Right lobe of liver (tissue), 6 donors: Measurements from ENCODE around the gene DPYD. TPM values are rescaled to one million over a fixed set of nuclear protein-coding genes. Genes with fewer than 3 reads are reported as not detected.
A peak's percentile ranks its signal among the peaks of the same experiment; 100 is the strongest.

Source experiments
- ATAC-seq, 4 donors: fragments of 200-7000 bp; cut with Tn5 transposase; one replicate each; pipeline ENCODE4 v1.9.1; 2020; ENCODE audit warnings: mild to moderate bottlenecking in 4 of 4, moderate library complexity in 4 of 4
- DNase-seq, 3 donors: peaks; one replicate each; pipeline ENCODE4 v3.0.0-alpha.2; 2020
- H3K27ac ChIP-seq, 3 donors: fragments of 200-600 bp; one replicate each; pipeline ENCODE4 v1.8.0; 2022
- H3K27me3 ChIP-seq, 2 donors: fragments of 200-600 bp; one replicate each; pipeline ENCODE4 v1.8.0; 2022
- H3K36me3 ChIP-seq, 4 donors: fragments of 200-600 bp; sonication (generic) in 1 of 4; one replicate each; pipeline versions ENCODE4 v1.5.1 to v1.8.0; 2017 to 2022; ENCODE audit warnings: control low read depth in 1 of 4
- H3K4me1 ChIP-seq, 4 donors: fragments of 200-600 bp; sonication (generic) in 1 of 4; one replicate each; pipeline versions ENCODE4 v1.5.1 to v1.8.0; 2017 to 2022; ENCODE audit warnings: control low read depth in 1 of 4
- H3K4me3 ChIP-seq, 3 donors: fragments of 200-600 bp; one replicate each; pipeline ENCODE4 v1.8.0; 2022
- H3K9me3 ChIP-seq, 4 donors: fragments of 200-600 bp; sonication (generic) in 1 of 4; one replicate each; pipeline versions ENCODE4 v1.5.1 to v1.8.0; 2017 to 2022; ENCODE audit warnings: control low read depth in 1 of 4
- POLR2A ChIP-seq: fragments of 450-650 bp; IDR thresholded peaks from one replicate; pipeline ENCODE4 v1.6.1; 2017; ENCODE audit warnings: antibody characterized with exemption, mild to moderate bottlenecking
- WGBS: methylation state at CpG from one replicate; pipeline ENCODE4 v1.1.6; 2018; ENCODE audit warnings: low coverage, low lambda C conversion rate; ENCODE audit not compliant: insufficient coverage; ENCODE audit errors: missing lambda C conversion rate; 5-methylcytosine and 5-hydroxymethylcytosine counted together
- intact Hi-C, 2 donors: fragments of 100-400 bp; cut with DNase I; formaldehyde crosslinking; loops; one replicate each; pipeline versions ENCODE4 v1.11.2 to v1.14.1; 2022
- total RNA-seq, 6 experiments: library from RNA; depleted of rRNA in 2 of 6; stranded (reverse); fragments of >200 nt in 2 of 6; fragmentation: NEBNext Ultra II Directional in 3 of 6; extraction: Animal tissue kit (Norgen Biotek cat#: 25700) in 3 of 6; gene quantifications; one replicate each; pipeline versions ENCODE4 v1.1.0 to v1.2.4, GENCODE V29; 2016 to 2023
- TF ChIP-seq, protein P1 (sequence below), 4 donors: fragments of 200-600 bp in 3 of 4; fragments of 450-650 bp in 1 of 4; IDR thresholded peaks; one replicate each; pipeline versions ENCODE4 v1.5.1 to v1.8.0; 2016 to 2022; ENCODE audit warnings: antibody characterized with exemption in 4 of 4, mild to moderate bottlenecking in 2 of 4
- donor health status: DM: no; HTN: yes; CAD: no.
- donor health status: DM: no; HTN: no; CAD: no.
- donor health status: DM: no; HTN: no; CAD: no.
- donor health status: DM: no; HTN: yes; CAD: no.
- donor health status: DM: no; HTN: yes; CAD: no.

The DPYD gene
- total RNA-seq, 6 experiments from 2014 or later, result 25.2 to 74.4 (median 40.0) TPM

DNA sequence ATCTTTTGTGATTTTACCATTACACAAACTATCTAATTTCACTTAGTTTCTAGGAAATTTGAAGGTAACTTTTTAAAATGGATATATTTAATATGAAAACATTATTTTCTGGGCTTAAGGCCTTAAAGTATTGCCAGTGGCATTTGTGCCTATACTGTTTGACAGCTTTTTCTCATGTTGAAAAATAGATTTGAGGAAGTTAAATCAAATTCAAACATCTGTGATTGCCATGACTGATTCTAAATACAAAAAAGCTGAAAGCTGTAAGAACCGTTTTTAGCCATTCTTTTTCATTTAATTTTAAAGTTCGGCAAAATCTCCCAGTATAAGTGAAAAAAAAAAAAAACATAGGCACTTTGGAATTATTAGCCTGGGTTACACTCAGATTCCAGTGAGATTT is 301.1 kb downstream of the DPYD start:
- no peaks in the 10 kb centered on the region for H3K36me3 ChIP-seq
- DNase-seq (no peak), ATAC-seq (no peak)
- no peak overlapping the region for H3K4me3 ChIP-seq
- intact Hi-C loops, result no loop called here
- H3K27me3 ChIP-seq, result no peaks in the 10 kb centered on the region
- whole genome bisulfite sequencing, result 100% methylated on average over 2 of the region's 2 CpGs
- H3K4me1 ChIP-seq, result no peaks in the 10 kb centered on the region
- H3K27ac ChIP-seq, result no peak overlapping the region
- TF ChIP-seq POLR2A, result no peak
- TF ChIP-seq, protein P1, sequence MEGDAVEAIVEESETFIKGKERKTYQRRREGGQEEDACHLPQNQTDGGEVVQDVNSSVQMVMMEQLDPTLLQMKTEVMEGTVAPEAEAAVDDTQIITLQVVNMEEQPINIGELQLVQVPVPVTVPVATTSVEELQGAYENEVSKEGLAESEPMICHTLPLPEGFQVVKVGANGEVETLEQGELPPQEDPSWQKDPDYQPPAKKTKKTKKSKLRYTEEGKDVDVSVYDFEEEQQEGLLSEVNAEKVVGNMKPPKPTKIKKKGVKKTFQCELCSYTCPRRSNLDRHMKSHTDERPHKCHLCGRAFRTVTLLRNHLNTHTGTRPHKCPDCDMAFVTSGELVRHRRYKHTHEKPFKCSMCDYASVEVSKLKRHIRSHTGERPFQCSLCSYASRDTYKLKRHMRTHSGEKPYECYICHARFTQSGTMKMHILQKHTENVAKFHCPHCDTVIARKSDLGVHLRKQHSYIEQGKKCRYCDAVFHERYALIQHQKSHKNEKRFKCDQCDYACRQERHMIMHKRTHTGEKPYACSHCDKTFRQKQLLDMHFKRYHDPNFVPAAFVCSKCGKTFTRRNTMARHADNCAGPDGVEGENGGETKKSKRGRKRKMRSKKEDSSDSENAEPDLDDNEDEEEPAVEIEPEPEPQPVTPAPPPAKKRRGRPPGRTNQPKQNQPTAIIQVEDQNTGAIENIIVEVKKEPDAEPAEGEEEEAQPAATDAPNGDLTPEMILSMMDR (IDR thresholded peaks at IDR 0.05), result no peak
- H3K9me3 ChIP-seq, result no peaks in the 10 kb centered on the region

DNA sequence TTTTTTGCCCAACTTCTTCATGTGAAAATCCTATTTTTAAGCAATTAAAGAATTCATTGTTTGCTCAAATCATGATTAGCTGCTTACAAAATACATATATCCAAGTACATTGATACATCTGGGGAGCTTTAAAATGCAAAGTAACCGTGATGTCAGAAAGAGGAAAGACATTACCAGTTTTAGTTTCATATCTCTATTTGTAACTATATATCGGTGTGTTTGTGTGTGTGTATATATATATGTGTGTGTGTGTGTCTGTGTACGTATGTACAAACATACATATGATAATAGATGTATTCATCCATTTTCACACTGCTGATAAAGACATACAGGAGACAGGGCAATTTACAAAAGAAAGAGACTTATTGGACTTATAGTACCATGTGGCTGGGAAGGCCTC is 310.1 kb downstream of the DPYD start:
- Histone ChIP-seq H3K4me1 (no peaks in the 10 kb centered on the region), H3K36me3 (no peaks in the 10 kb centered on the region), H3K9me3 (no peaks in the 10 kb centered on the region), H3K27ac (no peak overlapping the region), H3K4me3 (no peak overlapping the region), H3K27me3 (no peaks in the 10 kb centered on the region)
- TF ChIP-seq POLR2A, result no peak
- WGBS, result 78% methylated on average over 3 of the region's 3 CpGs
- no peak for DNase-seq
- ATAC-seq, result no peak
- intact Hi-C loops, result no loop called here

DNA sequence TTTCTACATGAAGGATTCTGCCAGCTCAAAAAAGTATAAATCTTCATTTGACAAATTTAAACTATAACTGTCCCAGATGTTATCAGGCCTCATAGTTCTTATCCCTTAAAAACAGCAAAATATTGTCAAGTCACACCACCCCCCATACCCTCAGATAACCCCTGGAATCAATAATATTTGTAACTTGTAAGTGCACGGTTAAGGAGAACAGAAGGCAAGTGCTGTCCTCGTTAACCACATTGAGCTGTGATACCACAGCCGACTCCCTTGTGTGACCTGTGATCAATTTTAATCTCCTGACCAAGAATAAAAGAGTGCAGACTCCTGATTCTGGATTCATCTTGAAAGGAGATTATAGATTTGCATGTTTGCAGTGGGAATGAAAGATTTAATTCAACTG is 310.7 kb downstream of the DPYD start:
- WGBS, result 89% methylated on average over 3 of the region's 3 CpGs
- H3K36me3 ChIP-seq, result no peaks in the 10 kb centered on the region
- intact Hi-C loops, result no loop called here

DNA sequence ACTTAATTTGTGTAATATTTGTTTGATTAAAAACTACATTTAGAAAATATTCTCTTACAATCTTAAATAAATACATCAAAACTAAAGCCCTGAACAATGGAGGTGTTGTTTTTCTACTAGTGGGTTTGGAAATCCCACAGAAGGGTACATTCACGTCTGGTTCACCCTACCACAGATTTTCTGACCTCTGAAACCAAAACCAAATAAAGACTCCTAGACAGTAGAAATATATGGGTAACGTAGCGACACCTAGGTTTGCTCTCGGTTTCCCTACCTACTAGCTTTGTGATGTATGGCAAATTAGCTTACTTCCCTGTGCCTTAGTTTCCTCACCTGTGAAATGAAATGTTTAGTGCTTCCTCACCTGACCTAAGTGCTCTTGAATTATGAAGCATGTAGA is 312.6 kb downstream of the DPYD start:
- no peak for TF ChIP-seq POLR2A
- TF ChIP-seq, protein P1 (IDR thresholded peaks at IDR 0.05), result no peak
- Histone ChIP-seq H3K36me3 (no peaks in the 10 kb centered on the region), H3K27ac (no peak overlapping the region), H3K9me3 (no peaks in the 10 kb centered on the region), H3K27me3 (no peaks in the 10 kb centered on the region), H3K4me1 (no peaks in the 10 kb centered on the region), H3K4me3 (no peak overlapping the region)
- DNase-seq (no peak), ATAC-seq (no peak)
- intact Hi-C loops, result no loop called here
- WGBS, result 94% methylated on average over 4 of the region's 4 CpGs

More for the DNA sequence above, 310.7 kb downstream of the DPYD start:
- DNase-seq (no peak), ATAC-seq (no peak)
- H3K9me3 ChIP-seq, result no peaks in the 10 kb centered on the region
- no peaks in the 10 kb centered on the region for H3K4me1 ChIP-seq
- TF ChIP-seq, protein P1 (IDR thresholded peaks at IDR 0.05), result no peak
- no peak for TF ChIP-seq POLR2A
- H3K27ac ChIP-seq, result no peak overlapping the region
- H3K4me3 ChIP-seq, result no peak overlapping the region
- H3K27me3 ChIP-seq, result no peaks in the 10 kb centered on the region

DNA sequence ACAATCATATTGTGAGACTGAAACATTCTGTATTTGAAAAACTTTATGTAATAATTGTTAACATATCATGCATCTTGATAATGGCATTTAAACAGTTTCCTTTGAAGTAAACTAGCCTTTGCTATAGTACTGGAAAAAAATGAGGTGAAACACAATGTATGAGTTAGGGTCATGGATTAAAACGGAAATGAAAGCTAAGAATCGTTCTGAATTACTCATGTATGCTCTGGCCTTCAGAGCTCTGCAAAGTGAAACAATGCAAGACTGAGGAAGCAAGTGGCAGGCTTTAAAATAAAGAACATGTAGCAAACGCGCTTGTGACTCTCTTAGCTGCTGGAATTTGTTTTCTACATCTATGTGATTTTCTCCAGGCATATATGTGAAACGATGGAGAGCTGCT is 317.1 kb downstream of the DPYD start:
- H3K4me3 ChIP-seq, result no peak overlapping the region
- no peaks in the 10 kb centered on the region for H3K9me3 ChIP-seq
- H3K27ac ChIP-seq, result no peak overlapping the region
- 73% methylated on average over 5 of the region's 5 CpGs for WGBS
- DNase-seq (no peak), ATAC-seq (peak in 2 of 4 donors; percentile 31 to 63)
- no peaks in the 10 kb centered on the region for H3K4me1 ChIP-seq
- no peaks in the 10 kb centered on the region for H3K27me3 ChIP-seq
- intact Hi-C loops, result no loop called here
- no peak for TF ChIP-seq POLR2A
- TF ChIP-seq, protein P1 (IDR thresholded peaks at IDR 0.05), result no peak
- H3K36me3 ChIP-seq, result no peaks in the 10 kb centered on the region
